GM19397 (cell line): Measurements from ENCODE around the gene KCTD13.
"Not testable (repeated sequence)": the region's sequence is repeated elsewhere in the genome, so short reads cannot be mapped to it uniquely, and the experiment has no call there.

Experiments
- ATAC-seq: cut with Tn5 transposase; IDR thresholded peaks from one replicate; pipeline ENCODE4 v1.9.1; 2021; ENCODE audit warnings: mild to moderate bottlenecking, moderate library complexity; ENCODE audit not compliant: unreplicated experiment

KCTD13 gene

GRCh38 chr16:29947897-29948296, 21.9 kb upstream of the KCTD13 start:
- ATAC-seq = no peak

GRCh38 chr16:29943846-29944799, 18.1 kb upstream of the KCTD13 start:
- ATAC-seq = no peak

- ATAC-seq = no peak
Observed at GRCh38 chr16:29940656-29941055, 14.6 kb upstream of the KCTD13 start.

GRCh38 chr16:29931750-29932149, 5.7 kb upstream of the KCTD13 start:
- ATAC-seq = not testable (repeated sequence)

- ATAC-seq = no peak
Observed at GRCh38 chr16:29927070-29927905, 1.3 kb upstream of the KCTD13 start.

- no peak for ATAC-seq
Observed at GRCh38 chr16:29926711-29927052, 656 bp upstream of the KCTD13 start.

GRCh38 chr16:29925105-29925756, 795 bp downstream of the KCTD13 start:
- ATAC-seq = no peak

GRCh38 chr16:29922986-29923501, 3.0 kb downstream of the KCTD13 start:
- ATAC-seq = no peak

GRCh38 chr16:29922326-29922725, 3.7 kb downstream of the KCTD13 start:
- ATAC-seq = no peak

GRCh38 chr16:29921034-29921385, 5.0 kb downstream of the KCTD13 start:
- ATAC-seq = no peak

GRCh38 chr16:29920288-29921033, 5.6 kb downstream of the KCTD13 start:
- no peak for ATAC-seq

GRCh38 chr16:29916979-29917378, 9.0 kb downstream of the KCTD13 start:
- no peak for ATAC-seq

- no peak for ATAC-seq
Observed at GRCh38 chr16:29915590-29916247, 10.3 kb downstream of the KCTD13 start.

GRCh38 chr16:29913514-29913913, 12.5 kb downstream of the KCTD13 start:
- ATAC-seq = no peak

- no peak for ATAC-seq
Observed at GRCh38 chr16:29912087-29912486, 13.9 kb downstream of the KCTD13 start.

GRCh38 chr16:29911676-29912010, 14.4 kb downstream of the KCTD13 start:
- ATAC-seq = no peak

GRCh38 chr16:29910819-29911675, 15.0 kb downstream of the KCTD13 start:
- no peak for ATAC-seq

- ATAC-seq = not testable (repeated sequence)
Observed at GRCh38 chr16:29909851-29910250, 16.2 kb downstream of the KCTD13 start.

- no peak for ATAC-seq
Observed at GRCh38 chr16:29909391-29909790, 16.6 kb downstream of the KCTD13 start.
